Epithelial cell of proximal tubule (primary cell): Measurements from ENCODE around the gene ETAA1. TPM values are rescaled to one million over a fixed set of nuclear protein-coding genes. Genes with fewer than 3 reads are reported as not detected.

Experiments used
- DNase-seq: peaks from one replicate; pipeline ENCODE4 v3.0.0-alpha.2; 2011; ENCODE audit warnings: low read depth
- H3K4me3 ChIP-seq: 2 replicates; pipeline ENCODE4 v1.5.1; 2011; ENCODE audit warnings: low read depth, mild to moderate bottlenecking, low read length
- CTCF ChIP-seq: conservative IDR thresholded peaks from 2 replicates; pipeline ENCODE4 v1.5.1; 2012; ENCODE audit warnings: low read depth, mild to moderate bottlenecking, low read length
- total RNA-seq: library from RNA; depleted of rRNA; stranded (reverse); fragments of >200 nt; gene quantifications from 2 replicates; pipeline ENCODE4 v1.2.3, GENCODE V29; 2015

Gene ETAA1
- 13.7 and 16.7 TPM in 2 replicates for total RNA-seq

GRCh38 chr2:67397143-67397986, at the start of gene ETAA1:
TSS of gene ETAA1 (plus strand) at chr2:67397333. CDS start at chr2:67397449, 116 bp downstream.
- no peak for TF ChIP-seq CTCF
- DNase-seq = peak; percentile 25

GRCh38 chr2:67366832-67367412, 30.2 kb upstream of the ETAA1 start:
- TF ChIP-seq CTCF = no peak
- no peak for DNase-seq
- no peak overlapping the region for H3K4me3 ChIP-seq

More at GRCh38 chr2:67397143-67397986, at the start of gene ETAA1:
- H3K4me3 ChIP-seq = peak within 1 kb of the TSS; percentile 82

- no peak for TF ChIP-seq CTCF
- H3K4me3 ChIP-seq = no peak overlapping the region
- DNase-seq = no peak
Observed at GRCh38 chr2:67374481-67374880, 22.7 kb upstream of the ETAA1 start.

GRCh38 chr2:67374949-67375348, 22.2 kb upstream of the ETAA1 start:
- DNase-seq = no peak
- H3K4me3 ChIP-seq = no peak overlapping the region
- no peak for TF ChIP-seq CTCF

DNA sequence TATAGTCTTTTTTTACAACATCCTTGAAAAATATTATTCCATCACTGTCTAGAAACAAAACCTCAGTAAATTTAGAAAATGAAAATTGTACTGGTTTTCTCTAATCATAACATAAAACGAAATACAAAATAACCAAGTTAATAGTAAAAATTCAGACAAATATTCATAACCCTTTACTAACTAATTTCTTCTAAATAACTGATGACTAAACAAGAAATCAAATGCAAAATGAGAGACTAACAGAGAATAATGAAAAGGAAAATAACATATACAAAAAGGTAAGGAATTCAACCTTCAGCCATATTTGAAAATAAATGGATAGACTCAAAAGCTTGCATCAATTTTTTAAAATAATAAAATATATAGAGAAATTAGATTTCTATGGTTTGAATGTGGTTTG, 18.6 kb upstream of the ETAA1 start:
- H3K4me3 ChIP-seq = no peak overlapping the region
- TF ChIP-seq CTCF = no peak
- no peak for DNase-seq

- no peak for DNase-seq
- no peak overlapping the region for H3K4me3 ChIP-seq
- TF ChIP-seq CTCF = no peak
Observed at GRCh38 chr2:67379048-67379447, 18.1 kb upstream of the ETAA1 start.
